Skeletal muscle tissue (tissue), 4 donors: ENCODE results near the gene PIGM. TPM values are rescaled to one million over a fixed set of nuclear protein-coding genes. Genes with fewer than 3 reads are reported as not detected.
"Not testable (repeated sequence)": the region's sequence is repeated elsewhere in the genome, so short reads cannot be mapped to it uniquely, and the experiment has no call there.

Experiments used
- H3K27ac ChIP-seq: one replicate; pipeline ENCODE4 v1.7.0; 2013; ENCODE audit warnings: mild to moderate bottlenecking, low read depth, low read length, inconsistent platforms
- H3K27me3 ChIP-seq, 3 donors: one replicate each; pipeline ENCODE4 v1.7.0; 2013; ENCODE audit warnings: low read length in 3 of 3; ENCODE audit not compliant: control insufficient read depth in 3 of 3, insufficient read depth in 3 of 3
- H3K36me3 ChIP-seq, 3 donors: one replicate each; pipeline ENCODE4 v1.7.0; 2013; ENCODE audit warnings: low read length in 3 of 3; ENCODE audit not compliant: control insufficient read depth in 3 of 3, insufficient read depth in 3 of 3
- H3K4me1 ChIP-seq, 3 donors: one replicate each; pipeline ENCODE4 v1.7.0; 2013; ENCODE audit warnings: low read length in 3 of 3, mild to moderate bottlenecking in 3 of 3; ENCODE audit not compliant: control insufficient read depth in 3 of 3, insufficient read depth in 3 of 3
- H3K4me3 ChIP-seq, 3 donors: one replicate each; pipeline ENCODE4 v1.7.0; 2013; ENCODE audit warnings: low read length in 3 of 3
- H3K9ac ChIP-seq, 3 donors: one replicate each; pipeline ENCODE4 v1.7.0; 2013; ENCODE audit warnings: low read length in 3 of 3, mild to moderate bottlenecking in 3 of 3, moderate library complexity in 2 of 3, low read depth in 1 of 3
- H3K9me3 ChIP-seq, 3 donors: one replicate each; pipeline ENCODE4 v1.7.0; 2013; ENCODE audit warnings: low read length in 3 of 3; ENCODE audit not compliant: control insufficient read depth in 3 of 3
- total RNA-seq: library from RNA; depleted of rRNA; stranded (reverse); fragments of >200 nt; gene quantifications from one replicate; pipeline ENCODE4 v1.2.3, GENCODE V29; 2014
- donor health status: Osteomylitis.

Gene PIGM
- total RNA-seq, 1 donor from 2014 or later, result 3.1 TPM

DNA sequence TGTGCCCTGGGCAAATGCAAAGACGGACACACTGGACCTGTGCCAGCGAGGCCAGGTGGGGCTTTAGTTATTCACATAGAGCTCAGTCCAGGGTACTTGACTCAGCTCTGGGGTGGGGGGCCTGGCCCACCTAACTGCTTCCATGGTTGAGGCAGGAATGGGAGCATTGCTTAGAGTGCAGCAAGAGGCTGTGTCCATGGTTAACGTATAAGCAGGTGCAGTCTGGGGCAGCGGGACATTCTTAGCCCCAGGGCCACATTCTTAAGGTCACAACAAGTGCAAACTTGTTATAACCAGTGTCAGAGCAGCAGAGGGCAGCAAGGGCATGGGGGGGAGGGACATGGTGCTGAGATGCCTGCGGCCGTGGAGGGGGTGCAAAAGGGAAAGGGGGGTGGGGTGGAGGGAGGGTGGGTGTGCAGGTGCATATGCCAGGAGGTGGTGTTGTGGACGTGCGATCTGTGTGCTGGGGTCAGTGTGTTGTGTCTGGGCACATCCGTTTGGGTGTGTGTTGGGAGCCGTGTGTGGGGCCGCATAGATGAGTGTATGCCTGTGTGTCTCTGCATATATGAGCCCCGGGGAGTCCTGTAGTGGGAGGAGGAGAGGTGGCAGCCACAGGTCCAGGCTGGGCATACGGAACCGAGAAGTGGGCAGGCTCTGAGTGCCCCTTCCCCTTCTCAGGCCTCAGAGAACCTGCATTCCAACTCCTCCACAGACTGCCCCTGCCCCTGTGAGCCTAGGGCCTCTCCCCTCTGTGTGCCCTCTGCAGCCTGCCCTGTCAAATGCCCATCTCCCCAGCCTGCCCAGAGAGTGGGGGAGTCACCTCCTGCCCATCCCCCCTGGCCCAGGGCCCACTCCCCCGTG is 29.8 kb upstream of the PIGM start:
- Histone ChIP-seq H3K36me3 (no peaks in the 10 kb centered on the region), H3K4me1 (no peaks in the 10 kb centered on the region), H3K27me3 (peaks cover 0 to 3% (median 0%) of the 10 kb centered on the region in 3 donors), H3K9me3 (no peaks in the 10 kb centered on the region), H3K27ac (no peak overlapping the region), H3K4me3 (no peak overlapping the region), H3K9ac (no peak overlapping the region)

DNA sequence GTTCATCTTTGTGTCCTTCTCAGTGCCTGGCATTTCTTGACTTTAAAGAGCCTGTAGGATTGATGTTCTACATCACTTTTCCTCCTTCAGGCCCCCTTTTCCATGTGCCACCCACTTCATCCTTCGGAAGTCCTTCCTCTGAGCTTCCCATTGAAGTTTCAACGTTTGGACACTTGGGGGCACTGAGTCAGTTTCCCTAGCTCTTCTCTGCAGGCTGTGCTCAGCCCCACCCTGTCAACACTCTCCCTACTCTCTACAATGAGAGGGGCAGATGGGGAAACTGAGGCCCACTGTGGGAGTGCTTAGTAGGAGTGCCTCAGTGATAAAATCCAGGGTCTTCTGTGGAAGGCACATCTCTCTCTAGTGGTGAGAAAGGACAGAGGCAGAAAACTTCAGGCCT is 26.3 kb upstream of the PIGM start:
- Histone ChIP-seq H3K4me1 (no peaks in the 10 kb centered on the region), H3K9me3 (no peaks in the 10 kb centered on the region), H3K27ac (no peak overlapping the region), H3K9ac (no peak overlapping the region), H3K4me3 (no peak overlapping the region), H3K36me3 (no peaks in the 10 kb centered on the region), H3K27me3 (peaks cover 6 to 9% (median 8%) of the 10 kb centered on the region in 3 donors)

- Histone ChIP-seq H3K9me3 (no peaks in the 10 kb centered on the region), H3K36me3 (no peaks in the 10 kb centered on the region), H3K4me1 (no peaks in the 10 kb centered on the region), H3K4me3 (no peak overlapping the region), H3K27ac (no peak overlapping the region), H3K9ac (no peak overlapping the region), H3K27me3 (peaks cover 6 to 9% (median 8%) of the 10 kb centered on the region in 3 donors)
Measured at GRCh38 chr1:160056648-160057169, 24.9 kb upstream of the PIGM start.

- Histone ChIP-seq H3K4me1 (no peaks in the 10 kb centered on the region), H3K9ac (no peak overlapping the region), H3K9me3 (no peaks in the 10 kb centered on the region), H3K27me3 (peaks cover 8 to 12% (median 8%) of the 10 kb centered on the region in 3 donors), H3K27ac (no peak overlapping the region), H3K36me3 (no peaks in the 10 kb centered on the region), H3K4me3 (no peak overlapping the region)
Measured at GRCh38 chr1:160053548-160054365, 22.0 kb upstream of the PIGM start.

GRCh38 chr1:160052936-160053335 is 21.1 kb upstream of the PIGM start:
- Histone ChIP-seq H3K9ac (no peak overlapping the region), H3K27me3 (peaks cover 8 to 12% (median 8%) of the 10 kb centered on the region in 3 donors), H3K9me3 (no peaks in the 10 kb centered on the region), H3K4me1 (no peaks in the 10 kb centered on the region), H3K27ac (no peak overlapping the region), H3K4me3 (no peak overlapping the region), H3K36me3 (no peaks in the 10 kb centered on the region)

- Histone ChIP-seq H3K27me3 (peaks cover 2 to 16% (median 13%) of the 10 kb centered on the region in 3 donors), H3K36me3 (no peaks in the 10 kb centered on the region), H3K4me3 (no peak overlapping the region), H3K4me1 (no peaks in the 10 kb centered on the region), H3K9ac (no peak overlapping the region), H3K9me3 (no peaks in the 10 kb centered on the region), H3K27ac (no peak overlapping the region)
Measured at GRCh38 chr1:160050619-160051018, 18.8 kb upstream of the PIGM start.

- not testable (repeated sequence) for H3K4me3 ChIP-seq, H3K9me3 ChIP-seq, H3K9ac ChIP-seq, H3K4me1 ChIP-seq, H3K27ac ChIP-seq, H3K36me3 ChIP-seq
- peaks cover 2 to 16% (median 13%) of the 10 kb centered on the region in 3 donors for H3K27me3 ChIP-seq
Measured at GRCh38 chr1:160050182-160050581, 18.4 kb upstream of the PIGM start.

- H3K9ac ChIP-seq, result no peak overlapping the region
- H3K4me3 ChIP-seq, result no peak overlapping the region
- H3K9me3 ChIP-seq, result no peaks in the 10 kb centered on the region
- no peaks in the 10 kb centered on the region for H3K36me3 ChIP-seq
- no peak overlapping the region for H3K27ac ChIP-seq
- no peaks in the 10 kb centered on the region for H3K4me1 ChIP-seq
- H3K27me3 ChIP-seq, result peaks cover 2 to 12% (median 11%) of the 10 kb centered on the region in 3 donors
Measured at GRCh38 chr1:160049101-160049500, 17.3 kb upstream of the PIGM start.

DNA sequence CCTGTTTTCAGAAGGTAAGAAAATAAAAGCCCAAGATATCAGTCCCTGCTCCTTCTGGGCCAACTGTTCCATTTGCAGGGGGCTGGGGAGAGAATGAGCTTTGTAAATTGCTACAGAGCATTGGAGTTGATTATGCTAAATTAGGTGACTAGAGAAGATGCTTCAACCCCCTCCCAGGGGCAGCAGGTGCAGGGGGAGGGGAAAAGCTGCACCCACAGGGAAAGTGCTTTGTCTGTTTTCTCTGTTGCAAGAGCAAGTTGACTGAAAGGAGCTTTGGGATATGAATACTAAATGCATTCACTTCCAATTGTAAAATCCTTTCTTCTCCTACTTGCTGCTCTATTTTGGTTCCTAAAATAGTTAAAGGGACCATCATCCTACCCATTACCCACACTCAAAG is 16.5 kb upstream of the PIGM start:
- Histone ChIP-seq H3K36me3 (no peaks in the 10 kb centered on the region), H3K27ac (no peak overlapping the region), H3K9ac (no peak overlapping the region), H3K4me1 (no peaks in the 10 kb centered on the region), H3K4me3 (no peak overlapping the region), H3K9me3 (no peaks in the 10 kb centered on the region), H3K27me3 (peaks cover 2 to 7% (median 4%) of the 10 kb centered on the region in 3 donors)
